ENCODE measurements around the gene KATNB1. TPM values are rescaled to one million over a fixed set of nuclear protein-coding genes. Genes with fewer than 3 reads are reported as not detected.

Gene KATNB1
- total and polyA plus RNA-seq, 2 of the 8 experiments (the other 6 are each of a cell fraction or from before 2014, with no cell fraction given) = 50.2 to 60.4 TPM

- no peak overlapping the region for H2AK5ac ChIP-seq (ENCODE audit: low read depth, low read length)
- no peak overlapping the region for H3K56ac ChIP-seq (replicated peaks; ENCODE audit: insufficient read length, low read depth, low read length)
- no peak overlapping the region for H3K18ac ChIP-seq (ENCODE audit: extremely low read depth, low read length)
- no peak overlapping the region for H3K27ac ChIP-seq (ENCODE audit: low read depth, low read length)
- WGBS, 2 experiments (ENCODE audit: extremely low coverage in 1 of 2, insufficient coverage in 1 of 2, insufficient read length in 1 of 2, insufficient replicate concordance in 2 of 2, low coverage in 1 of 2, low lambda C conversion rate in 2 of 2, missing lambda C conversion rate in 1 of 2) = 81% methylated on average over 3 of the region's 3 CpGs; no CpG with 5 or more reads in 1 of the 2 experiments
- H2BK120ac ChIP-seq (replicated peaks; ENCODE audit: low read depth, low read length) = no peak overlapping the region
- H3K9me3 ChIP-seq (ENCODE audit: insufficient read depth in 2 of 2, low read depth in 1 of 2, low read length in 1 of 2) = no peaks in the 10 kb centered on the region
- H4K20me1 ChIP-seq (replicated peaks in 1 of 2; ENCODE audit: control insufficient read depth in 1 of 2, insufficient read depth in 2 of 2, low read length in 2 of 2) = peaks cover 0 to 3% of the 10 kb centered on the region in 2 experiments
- ChIA-PET POLR2A (ENCODE audit: partially characterized antibody) (no interaction called here), CTCF (ENCODE audit: partially characterized antibody) (interaction anchor here (1.1 to 1.7 kb wide), 2 partner anchors 14 to 132 kb away, joined by 4 to 6 read pairs; no protein-coding TSS in a partner anchor)
- H3K4me2 ChIP-seq (ENCODE audit: insufficient read depth in 1 of 2, low read depth in 2 of 2, low read length in 2 of 2) = no peak overlapping the region
- H4K5ac ChIP-seq (ENCODE audit: insufficient read length, low read depth, low read length) = no peak overlapping the region
- no peak overlapping the region for H3K4me3 ChIP-seq (ENCODE audit: extremely low read depth in 1 of 4, insufficient read depth in 2 of 4, low read depth in 3 of 4, low read length in 4 of 4)
- FAIRE-seq (no peak), DNase-seq (ENCODE audit: low read depth in 1 of 2, low spot score in 2 of 2) (no peak)
- no peak overlapping the region for H3K23ac ChIP-seq (ENCODE audit: insufficient read length)
- no peak overlapping the region for H2BK15ac ChIP-seq (ENCODE audit: low read length)
- H3K4me1 ChIP-seq (replicated peaks in 1 of 4; ENCODE audit: control insufficient read depth in 3 of 4, insufficient read depth in 4 of 4, low read length in 3 of 4) = no peaks in the 10 kb centered on the region
- no peaks in the 10 kb centered on the region; a peak in 2 of 7 replicates for H3K27me3 ChIP-seq (replicated peaks in 1 of 4; ENCODE audit: control insufficient read depth in 3 of 4, extremely low read depth in 1 of 4, insufficient read depth in 3 of 4, low read length in 3 of 4)
- H3K23me2 ChIP-seq (ENCODE audit: low read depth, low read length) = peaks cover 18% of the 10 kb centered on the region; the same call in 1 of the 2 replicates
- H3K36me3 ChIP-seq (ENCODE audit: control insufficient read depth in 2 of 4, insufficient read depth in 4 of 4, low read length in 3 of 4) = no peaks in the 10 kb centered on the region
- H2BK5ac ChIP-seq (ENCODE audit: low read depth, low read length) = no peak overlapping the region
- H4K91ac ChIP-seq (replicated peaks; ENCODE audit: insufficient read length, low read length) = no peak overlapping the region
- TF ChIP-seq SP1 (IDR thresholded peaks at IDR 0.05; ENCODE audit: low read depth, low read length) (no peak), FOSL1 (IDR thresholded peaks at IDR 0.05; ENCODE audit: insufficient read depth, low read depth, low read length) (no peak), GABPA (IDR thresholded peaks at IDR 0.05; ENCODE audit: borderline replicate concordance, insufficient read depth, low read length) (no peak), RFX5 (IDR thresholded peaks at IDR 0.05; ENCODE audit: borderline replicate concordance, low read depth, low read length) (no peak), TAF1 (IDR thresholded peaks at IDR 0.05; ENCODE audit: low read depth, low read length) (no peak), RXRA (IDR thresholded peaks at IDR 0.05; ENCODE audit: insufficient read depth, low read depth, low read length) (no peak), POLR2AphosphoS5 (IDR thresholded peaks at IDR 0.05; ENCODE audit: low read depth, low read length) (no peak), ZNF274 (IDR thresholded peaks at IDR 0.05; ENCODE audit: borderline replicate concordance, extremely low read depth, low read length) (no peak), TEAD4 (IDR thresholded peaks at IDR 0.05; ENCODE audit: low read depth, low read length) (no peak), USF2 (IDR thresholded peaks at IDR 0.05; ENCODE audit: low read length) (no peak), ASH2L (IDR thresholded peaks at IDR 0.05; ENCODE audit: low read length) (no peak)
- H2BK12ac ChIP-seq (ENCODE audit: low read depth, low read length) = no peak overlapping the region
- no peaks in the 10 kb centered on the region for H3K79me1 ChIP-seq (ENCODE audit: low read depth, low read length)
- H2AFZ ChIP-seq (ENCODE audit: low read length) = no peak overlapping the region
- no peak overlapping the region for H4K8ac ChIP-seq (ENCODE audit: extremely low read depth, insufficient read depth, low read length)
- H2BK20ac ChIP-seq (ENCODE audit: low read length) = no peak overlapping the region
- H3K9ac ChIP-seq (replicated peaks in 1 of 4; ENCODE audit: extremely low read depth in 1 of 4, low read depth in 3 of 4, low read length in 3 of 4) = no peak overlapping the region
- H3K4ac ChIP-seq (replicated peaks; ENCODE audit: insufficient read length, low read depth, low read length) = no peak overlapping the region
- no peak overlapping the region for H3K14ac ChIP-seq (ENCODE audit: insufficient read length)
- H3K79me2 ChIP-seq (ENCODE audit: control insufficient read depth in 1 of 2, insufficient read depth in 2 of 2, low read length in 2 of 2) = no peaks in the 10 kb centered on the region
Measured at GRCh38 chr16:57708168-57708567, 27.4 kb upstream of the KATNB1 start.

Data from H1 (cell line).